ENCODE data around the gene SYTL4.

Gene SYTL4

DNA sequence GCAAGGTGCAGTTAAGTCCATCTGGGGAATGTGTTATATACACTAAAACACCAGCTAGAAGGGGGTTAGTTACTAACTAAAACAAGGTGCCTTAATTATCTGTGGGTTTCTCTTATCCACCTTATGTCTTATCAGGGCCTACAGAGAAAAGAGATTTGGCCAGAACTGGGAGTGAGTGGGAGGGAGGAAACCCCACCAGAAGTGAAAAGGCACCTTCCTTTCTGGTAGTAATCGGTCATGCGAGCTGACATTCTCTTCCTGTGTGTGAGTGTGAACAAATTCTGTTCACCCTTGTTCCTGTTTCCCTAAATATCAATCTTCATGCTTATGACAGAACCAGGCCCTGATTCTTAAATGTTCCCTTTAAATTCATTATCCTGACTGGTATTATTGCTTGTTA lies 44.4 kb downstream of the SYTL4 start:
- DNase-seq, result no peak

DNA sequence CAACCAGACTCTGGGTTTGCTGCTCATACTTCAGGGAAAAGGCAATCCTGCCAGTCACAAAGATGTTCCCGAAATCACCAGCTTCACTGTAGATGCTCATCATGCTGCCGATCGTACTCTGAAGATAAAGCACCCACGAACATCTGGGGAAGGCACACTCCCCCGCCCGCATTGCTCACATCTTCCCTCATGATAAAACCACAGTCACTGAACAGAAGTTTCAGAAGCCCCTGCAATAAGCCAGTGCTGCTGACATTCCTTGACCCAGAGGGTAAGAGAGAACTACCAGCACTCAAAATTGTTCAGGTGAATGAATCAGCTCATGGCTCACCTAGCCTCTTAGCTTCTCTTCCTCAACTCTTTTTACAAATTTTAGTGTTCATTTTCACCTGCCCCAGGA lies 44.8 kb downstream of the SYTL4 start:
- DNase-seq, result no peak

DNA sequence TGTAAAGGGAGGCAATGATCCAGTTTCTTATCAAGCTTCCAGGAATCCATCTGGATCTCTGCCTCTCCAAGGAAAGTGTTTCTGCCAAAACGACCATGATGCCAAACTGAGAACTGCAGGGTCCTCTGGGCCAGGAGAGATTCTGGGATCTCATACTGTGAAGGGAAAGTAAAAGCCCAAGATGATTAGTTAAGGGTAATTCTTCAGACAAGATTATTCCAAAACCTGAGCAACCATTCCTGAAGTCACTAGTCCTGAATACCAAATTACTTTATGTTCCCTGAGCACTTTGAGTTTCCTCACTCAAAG lies 46.0 kb downstream of the SYTL4 start:
- no peak for DNase-seq

DNA sequence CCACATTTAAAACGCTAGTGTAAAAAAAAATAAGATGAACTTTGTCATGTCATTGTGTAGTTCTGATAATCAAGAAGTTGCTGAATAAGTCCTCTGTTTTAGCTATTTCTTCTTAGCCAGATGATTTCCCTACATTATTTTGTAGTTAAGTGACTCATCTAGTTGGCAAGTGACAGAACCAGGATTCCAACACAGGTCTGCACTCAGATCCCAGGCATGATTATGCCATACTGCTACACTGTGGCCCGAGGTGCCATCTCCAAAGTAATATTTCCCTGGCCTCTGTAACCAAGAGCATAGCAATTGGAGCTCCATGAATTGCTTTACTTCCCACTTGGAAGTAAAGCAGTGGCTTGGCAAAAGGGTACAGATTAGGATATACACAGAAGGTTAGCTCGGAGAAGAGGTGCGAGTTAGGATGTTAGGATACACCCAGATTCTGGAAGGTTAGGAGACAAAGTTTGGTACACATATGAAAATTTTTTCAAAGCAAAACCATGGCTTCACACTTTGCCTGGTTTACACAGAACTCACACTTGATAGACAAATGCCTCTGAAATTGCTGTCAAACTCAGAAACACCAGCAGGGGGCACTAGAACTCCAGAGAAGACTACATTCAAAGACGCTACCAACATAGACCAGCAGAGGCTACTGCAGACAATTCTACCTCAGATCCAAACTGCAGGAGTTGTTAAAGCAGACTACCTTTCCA lies 46.5 kb downstream of the SYTL4 start:
- DNase-seq, result peak; percentile 27

DNA sequence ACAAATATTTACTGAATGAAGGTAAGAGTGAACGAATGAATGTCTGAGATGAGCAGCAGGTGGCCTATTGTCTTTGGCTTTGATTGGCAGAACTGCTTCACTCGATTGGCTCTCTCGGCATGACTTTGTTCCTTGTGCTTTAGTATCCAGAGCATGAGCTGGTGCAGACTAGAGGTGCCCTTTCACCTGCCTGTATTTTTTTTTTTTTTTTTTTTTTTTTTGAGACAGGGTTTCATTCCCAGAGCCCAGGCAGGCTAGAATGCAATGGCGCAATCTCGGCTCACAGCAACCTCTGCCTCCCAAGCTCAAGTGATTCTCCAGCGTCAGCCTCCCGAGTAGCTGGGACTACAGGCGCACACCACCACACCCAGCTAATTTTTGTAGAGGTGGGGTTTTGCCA lies 49.0 kb downstream of the SYTL4 start:
- no peak for DNase-seq

DNA sequence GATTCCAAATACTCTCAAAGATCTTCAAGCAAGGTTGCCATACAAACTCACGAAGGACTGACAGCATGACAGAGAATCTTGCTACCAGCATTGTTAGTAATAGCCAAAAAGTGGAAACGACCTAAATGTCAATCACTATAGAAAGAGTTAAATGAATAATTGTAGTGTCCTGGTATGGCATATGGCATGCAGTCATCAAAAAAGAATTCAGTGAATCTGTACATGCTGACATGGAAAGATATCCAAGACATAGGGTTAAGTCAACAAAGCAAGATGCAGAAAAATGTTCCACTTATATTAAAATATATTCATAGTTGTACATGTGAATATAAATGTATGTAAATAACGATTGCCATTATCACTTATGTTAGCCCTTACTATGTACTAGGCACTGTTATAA lies 50.3 kb downstream of the SYTL4 start:
- no peak for DNase-seq

DNA sequence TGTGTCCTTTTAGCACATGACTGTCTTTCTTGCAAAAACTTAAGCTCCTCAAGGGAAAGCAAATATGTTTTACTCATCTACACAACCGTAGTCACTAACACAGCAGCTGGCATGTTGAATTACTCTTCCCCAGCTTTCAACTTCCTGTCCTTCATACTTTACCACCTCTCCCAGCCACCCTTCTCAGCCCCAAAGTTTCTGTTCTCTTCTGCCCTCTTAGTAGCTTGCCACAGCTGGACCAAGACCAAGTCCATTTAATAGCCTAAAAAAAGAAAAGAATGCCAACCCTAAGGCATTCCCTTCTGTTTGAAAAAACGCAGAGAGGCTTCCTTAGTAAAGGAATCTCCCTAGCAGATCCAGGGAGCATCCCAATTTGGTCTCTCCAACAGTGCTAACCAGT lies 51.2 kb downstream of the SYTL4 start:
- no peak for DNase-seq

DNA sequence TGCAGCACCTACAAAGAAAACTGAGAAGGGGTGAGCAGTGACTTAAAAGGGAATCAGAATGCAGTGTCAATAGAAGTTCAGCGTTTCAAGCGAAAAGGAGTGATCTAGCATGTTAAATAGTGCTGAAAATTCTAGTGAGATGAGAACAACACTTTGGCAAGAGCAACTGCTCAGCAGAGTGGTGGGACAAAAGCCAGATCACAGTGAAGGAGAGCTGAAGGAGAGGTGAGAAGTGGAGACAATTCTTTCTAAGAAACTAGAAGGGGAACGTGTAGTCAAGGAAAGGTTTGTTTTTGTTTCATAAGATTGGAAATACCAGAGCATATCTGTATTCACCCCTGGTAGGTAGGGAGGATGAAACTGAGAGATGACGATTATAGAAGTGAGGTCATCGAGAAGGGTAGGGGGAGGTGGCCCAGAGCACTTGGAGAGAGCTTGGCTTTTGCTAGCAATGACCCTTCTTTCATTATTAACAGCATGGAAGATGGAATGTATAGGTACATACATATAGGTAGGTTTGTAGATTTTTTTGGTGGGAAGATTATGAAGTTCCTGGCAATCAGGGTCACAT lies 54.2 kb downstream of the SYTL4 start:
- no peak for DNase-seq

DNA sequence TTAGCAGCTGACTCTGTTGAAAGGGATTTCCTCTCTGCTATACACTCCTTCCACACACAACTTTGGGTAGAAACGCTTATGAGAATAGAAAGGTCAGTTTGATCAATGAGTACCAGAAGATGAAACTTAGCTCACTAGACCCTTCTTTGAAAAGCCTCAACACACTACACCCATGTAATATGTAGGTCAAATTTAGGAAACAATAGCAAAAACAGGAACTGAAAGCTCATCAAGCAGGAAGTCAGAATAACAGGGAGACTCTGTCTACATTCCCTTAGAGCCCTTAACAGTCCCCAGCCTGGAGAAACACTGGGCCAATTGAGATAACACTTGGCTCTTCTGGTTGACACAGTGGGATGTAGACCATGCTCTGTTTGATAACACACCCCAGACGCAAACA lies 57.2 kb downstream of the SYTL4 start:
- no peak for DNase-seq

DNA sequence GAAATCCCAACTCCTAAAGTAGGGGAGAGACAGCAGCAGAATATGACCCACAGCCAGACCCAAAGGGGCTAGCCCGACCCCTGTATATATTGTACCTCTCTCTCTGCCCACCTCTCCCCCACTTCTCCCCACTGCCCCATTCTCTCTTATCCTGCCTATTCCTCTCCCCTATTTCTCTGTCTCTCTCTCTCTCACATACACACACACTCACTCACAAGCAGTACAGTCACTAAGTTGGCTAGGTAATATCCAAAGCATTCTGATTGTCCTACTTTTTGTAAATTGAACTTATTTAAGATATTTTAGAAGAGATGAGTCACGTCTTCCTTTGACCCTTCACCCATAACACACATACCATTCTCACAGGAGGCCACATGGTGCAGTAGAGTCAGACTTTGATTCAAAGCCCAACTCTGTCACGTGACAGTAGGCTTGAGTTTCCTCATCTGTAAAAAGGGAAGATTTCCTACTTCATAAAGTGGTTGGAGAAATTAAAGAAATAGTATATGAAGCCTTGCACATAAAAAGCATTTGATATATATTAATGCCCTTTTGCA lies 58.4 kb downstream of the SYTL4 start:
- DNase-seq, result no peak

DNA sequence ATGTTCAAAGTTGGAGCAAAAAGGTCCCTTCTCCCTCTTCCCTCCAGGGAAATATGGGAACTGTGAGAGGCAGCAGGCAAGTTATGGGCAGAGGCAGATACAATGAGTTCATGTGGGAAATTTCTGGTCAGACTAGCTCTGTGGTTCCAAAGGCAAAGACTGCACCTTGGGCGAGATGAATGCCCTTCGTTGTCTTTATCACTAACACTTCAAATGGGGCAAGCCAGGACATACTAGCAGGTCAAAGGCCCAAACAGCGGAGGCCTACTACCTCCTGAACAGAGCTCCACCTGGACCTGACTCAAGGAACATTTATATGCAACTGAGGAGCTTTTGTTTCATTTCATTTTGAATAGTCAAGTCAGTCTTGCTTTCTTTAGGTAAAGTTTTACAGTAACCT lies 59.0 kb downstream of the SYTL4 start:
- no peak for DNase-seq

DNA sequence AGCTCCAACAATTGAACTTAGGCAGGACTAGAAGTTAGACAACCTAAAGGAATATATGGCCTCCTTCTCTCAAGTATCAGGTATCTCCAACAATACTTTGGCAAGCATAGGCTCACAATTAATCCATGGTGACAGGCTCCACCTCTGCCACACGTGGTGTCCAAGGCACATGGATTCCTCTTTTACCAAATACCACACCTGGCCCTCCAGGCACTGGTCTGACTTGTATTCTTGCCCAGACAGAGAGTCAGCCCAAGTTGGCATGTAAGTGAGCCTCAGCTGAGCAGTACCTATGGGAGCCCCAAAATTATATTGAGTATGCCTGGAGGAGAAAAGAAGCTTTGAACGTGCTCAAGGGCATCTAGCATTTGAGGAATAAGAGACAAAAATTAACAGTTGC lies 68.3 kb downstream of the SYTL4 start:
- DNase-seq, result no peak

DNA sequence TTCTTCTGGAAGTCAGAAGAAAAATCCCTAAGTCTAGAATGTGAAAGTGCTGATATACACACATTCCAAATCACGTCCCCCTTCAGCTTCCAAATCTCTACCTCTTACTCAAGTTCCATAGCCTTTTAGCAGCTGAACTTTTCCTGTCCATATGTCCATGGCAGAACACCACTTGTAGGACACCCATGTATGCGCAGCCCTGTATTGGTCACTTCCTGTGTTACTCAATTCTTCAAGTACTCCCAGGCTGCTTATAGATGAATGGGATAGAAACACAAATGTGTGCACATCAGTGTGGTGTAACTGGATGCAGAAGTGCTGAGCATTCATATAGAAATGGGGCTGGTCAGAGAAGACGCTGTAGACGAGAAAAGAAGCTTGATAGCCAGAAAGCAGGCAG lies 69.1 kb downstream of the SYTL4 start:
- DNase-seq, result no peak

DNA sequence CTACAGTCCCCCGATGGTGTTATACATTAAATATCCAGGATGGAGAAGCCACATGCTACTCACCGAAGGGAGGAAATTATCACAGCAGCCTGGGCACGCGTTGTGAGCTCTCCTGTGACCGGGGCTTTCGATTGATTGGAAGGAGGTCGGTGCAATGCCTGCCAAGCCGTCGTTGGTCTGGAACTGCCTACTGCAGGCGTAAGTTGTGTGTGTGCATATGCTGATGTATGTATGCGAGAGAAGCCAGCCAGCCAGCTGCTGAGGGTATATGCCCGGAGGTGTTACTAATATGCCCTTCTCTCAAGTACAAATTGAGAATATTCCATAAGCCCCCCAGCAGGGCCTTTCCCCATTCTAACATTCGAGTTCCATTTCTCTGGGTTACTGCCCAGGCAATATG lies 69.8 kb downstream of the SYTL4 start:
- DNase-seq, result no peak

DNA sequence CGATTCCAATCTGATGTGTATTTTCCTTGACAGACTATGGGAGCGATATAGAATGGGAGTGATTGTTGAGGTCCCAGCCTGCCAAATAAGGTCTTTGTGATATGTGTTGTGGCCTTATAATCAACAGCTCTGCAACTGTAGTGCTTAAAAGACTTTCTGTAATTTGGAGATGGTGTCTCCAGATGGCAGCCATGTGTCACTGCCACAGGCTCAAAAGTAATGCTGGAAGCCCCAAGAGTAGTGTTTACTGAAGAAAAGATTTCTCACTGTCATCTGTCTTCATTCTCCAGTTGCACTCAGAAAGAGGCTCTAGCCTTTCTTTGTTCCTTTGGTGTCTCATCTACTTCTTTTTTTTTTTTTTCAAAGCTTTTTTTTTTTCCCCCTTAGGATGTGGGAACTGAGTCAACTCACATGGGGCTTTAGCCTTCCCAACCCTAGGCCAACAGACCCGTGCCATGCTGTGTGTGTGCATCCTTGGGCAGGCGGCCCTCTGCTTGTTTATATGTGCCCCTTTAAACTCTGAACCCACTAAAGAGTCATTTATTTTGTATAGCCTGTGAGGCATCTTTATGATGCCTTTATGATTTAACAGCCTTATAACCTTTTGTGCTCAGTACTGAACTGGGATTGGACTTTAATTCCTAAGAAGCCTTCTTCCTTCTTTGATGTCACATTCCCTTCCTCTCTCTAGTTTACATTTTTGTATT lies 72.3 kb downstream of the SYTL4 start:
- DNase-seq, result no peak

DNA sequence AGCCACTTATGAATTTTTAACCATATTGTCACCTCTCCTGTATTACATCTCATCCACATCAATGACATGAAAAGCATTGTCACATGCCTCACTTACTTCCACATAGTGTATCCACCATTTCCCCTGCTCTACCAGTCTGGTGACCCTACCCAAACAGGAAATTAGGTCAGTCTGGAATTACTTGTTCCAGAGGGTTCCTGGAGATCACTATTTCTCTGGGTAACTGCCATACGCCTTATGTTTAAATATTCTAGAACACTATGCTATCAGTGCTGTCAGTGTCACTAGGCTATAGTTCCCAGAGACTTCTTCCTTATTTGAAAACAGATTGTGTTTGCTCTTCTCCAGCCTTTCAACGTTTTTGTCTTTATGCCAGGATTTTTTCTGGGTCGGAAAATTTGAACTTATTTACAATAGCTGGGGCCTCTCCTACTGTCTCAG lies 73.0 kb downstream of the SYTL4 start:
- no peak for DNase-seq

DNA sequence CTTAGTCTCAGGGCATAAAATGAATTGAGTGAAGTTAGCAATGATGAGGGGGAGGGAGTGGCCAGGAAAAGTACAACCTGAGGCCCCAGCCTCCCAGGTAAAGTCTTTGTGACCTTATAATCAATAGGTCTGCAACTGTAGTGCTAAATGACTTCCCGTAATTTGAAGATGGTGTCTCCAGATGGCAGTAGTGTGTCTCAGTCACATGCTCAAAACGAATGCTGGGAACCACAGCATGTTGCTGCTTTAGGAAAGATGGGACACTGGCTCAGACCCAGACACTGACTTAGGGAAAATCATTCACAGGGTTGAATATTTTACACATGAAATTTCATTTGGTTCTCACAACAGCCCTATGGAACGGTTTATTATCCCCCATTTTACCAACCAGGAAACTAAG lies 77.7 kb downstream of the SYTL4 start:
- DNase-seq, result no peak

DNA sequence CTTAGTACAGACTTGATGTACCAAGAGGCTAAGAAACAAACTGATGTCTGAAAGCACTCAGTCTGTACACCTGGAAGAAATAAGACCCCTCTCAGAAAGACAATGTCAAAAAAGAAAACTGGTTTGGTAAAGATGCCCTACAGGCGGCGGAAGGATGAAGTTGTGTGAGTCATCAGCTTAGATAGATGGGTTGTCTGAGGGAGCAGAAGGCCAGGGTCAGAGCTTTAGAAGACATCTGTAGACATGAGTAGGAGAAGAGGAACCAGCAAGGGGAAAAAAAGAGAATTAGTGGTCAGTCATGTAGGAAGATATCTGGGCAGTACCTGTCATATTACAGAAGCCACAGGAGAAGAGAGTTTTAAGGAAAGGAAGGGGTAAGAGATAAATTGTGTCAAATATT lies 79.7 kb downstream of the SYTL4 start:
- DNase-seq, result no peak

DNA sequence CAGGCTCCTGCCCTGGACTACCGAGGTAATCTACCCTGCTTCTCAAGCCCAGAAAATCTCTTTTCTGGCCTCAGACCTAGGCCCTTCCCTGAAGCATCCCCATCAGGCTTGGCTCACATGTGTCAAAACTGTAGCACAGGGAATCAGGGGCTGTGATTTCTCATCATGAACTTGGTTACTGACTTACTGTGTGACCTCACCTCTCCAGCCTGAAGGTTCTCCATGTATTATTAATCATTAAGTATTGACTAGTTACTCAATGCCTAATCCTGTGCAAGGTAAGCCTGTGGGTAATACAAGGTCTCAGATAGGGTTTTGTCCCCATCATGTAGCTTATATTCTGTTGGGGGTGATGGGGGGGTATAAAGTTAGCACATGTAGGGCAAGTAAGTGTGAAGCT lies 81.1 kb downstream of the SYTL4 start:
- DNase-seq, result no peak

DNA sequence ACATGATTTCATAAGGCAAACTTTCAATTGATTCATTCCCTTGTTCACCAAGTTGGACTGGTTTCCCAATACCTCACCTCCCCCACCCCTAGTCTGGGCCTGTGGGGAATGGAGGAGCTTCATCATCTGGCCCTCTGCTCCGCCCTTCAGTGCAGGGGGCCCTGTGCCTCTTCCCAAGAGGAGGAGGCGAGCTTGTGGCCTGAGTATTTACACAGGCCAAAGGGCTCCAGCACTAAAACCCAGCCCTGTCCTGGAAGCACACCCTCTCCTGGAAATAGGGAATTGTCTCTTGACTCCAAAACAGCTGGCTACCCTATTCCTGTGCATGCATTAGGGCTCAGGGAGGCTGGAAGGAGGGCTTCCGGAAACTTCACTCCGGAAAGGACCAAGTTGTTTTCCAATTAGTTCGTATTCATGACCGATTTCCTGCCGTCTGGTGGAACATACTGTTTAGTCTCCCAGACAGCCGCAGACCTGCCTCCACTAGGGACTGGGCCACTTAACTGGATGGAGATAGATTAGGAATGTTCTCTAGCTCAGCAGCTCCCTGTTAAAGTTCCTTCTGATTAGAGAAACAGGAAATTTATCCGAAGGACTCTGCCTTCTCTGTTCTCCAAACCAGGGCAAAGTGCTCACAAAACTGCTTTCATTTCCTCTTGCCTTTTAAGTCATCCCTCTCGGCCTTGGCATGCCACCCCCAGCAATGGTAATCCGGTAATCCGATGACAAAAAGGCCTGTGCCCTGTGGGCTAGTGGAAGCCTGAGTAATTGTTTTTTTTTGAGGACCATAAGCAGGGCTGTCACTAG lies 82.2 kb downstream of the SYTL4 start:
- no peak for DNase-seq

DNA sequence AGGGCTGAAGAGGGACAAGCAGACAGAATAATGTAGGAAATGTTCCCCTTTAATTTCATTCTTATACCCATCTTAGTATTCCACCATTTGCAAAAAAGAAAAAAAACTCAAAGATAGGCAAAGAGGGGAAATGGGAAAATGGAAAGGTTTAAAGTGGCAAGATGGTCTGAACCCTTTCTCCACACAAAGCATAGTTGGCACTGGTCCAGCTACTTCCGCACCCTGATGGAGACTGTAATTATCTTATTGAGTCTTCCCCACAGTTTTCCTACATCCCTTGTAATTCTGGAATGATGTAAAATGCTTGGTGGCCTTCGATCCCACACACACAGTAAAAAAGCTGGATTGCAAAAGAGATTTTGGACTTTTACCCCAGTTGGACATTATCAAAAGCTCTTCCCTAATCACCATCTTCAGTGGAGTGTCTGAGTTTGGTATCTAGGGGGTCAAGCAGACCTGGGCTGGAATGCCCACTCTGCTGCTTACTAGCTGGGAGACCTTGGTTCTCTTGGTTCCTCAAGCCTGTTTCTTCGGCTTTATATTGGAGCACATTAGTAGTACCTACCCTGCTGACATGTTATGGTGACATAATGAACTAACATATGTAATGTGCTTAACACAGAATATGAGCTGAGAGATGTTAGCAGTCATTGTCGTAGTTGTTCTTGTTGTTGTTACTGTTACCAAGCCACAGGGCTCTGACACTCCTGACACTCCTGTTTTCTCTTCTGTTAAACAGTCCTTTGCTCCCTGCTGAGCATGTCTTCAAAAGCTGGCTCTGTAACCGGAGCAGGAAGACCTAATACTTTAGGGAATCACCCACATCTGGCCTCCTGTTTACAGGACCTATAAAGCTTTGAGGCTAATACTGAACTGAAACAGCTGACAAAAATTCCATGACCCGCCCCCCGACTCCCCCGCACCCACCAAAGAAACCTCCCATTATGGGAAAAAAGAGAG lies 83.2 kb downstream of the SYTL4 start:
- no peak for DNase-seq

DNA sequence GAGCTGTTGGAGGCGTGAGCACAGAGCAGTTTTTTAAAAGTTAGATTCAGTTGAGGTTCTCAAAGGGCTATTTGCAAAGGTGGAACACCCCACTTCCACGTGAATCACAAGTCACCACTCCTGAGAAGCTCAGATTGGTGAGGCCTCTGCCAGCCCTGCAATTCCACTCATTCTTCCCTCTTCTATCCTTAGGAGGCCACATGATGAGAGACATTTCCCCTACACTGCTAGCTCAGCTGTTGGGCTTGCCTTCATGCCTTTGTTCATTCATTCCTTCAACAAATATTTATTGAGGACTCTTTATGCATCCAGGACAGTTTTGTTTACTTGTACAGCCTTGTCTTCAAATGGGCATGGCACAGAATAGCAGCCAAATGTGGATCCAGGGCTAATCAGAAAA lies 84.2 kb downstream of the SYTL4 start:
- no peak for DNase-seq
